Measurements from ENCODE around the gene TM7SF2.

Gene TM7SF2

DNA sequence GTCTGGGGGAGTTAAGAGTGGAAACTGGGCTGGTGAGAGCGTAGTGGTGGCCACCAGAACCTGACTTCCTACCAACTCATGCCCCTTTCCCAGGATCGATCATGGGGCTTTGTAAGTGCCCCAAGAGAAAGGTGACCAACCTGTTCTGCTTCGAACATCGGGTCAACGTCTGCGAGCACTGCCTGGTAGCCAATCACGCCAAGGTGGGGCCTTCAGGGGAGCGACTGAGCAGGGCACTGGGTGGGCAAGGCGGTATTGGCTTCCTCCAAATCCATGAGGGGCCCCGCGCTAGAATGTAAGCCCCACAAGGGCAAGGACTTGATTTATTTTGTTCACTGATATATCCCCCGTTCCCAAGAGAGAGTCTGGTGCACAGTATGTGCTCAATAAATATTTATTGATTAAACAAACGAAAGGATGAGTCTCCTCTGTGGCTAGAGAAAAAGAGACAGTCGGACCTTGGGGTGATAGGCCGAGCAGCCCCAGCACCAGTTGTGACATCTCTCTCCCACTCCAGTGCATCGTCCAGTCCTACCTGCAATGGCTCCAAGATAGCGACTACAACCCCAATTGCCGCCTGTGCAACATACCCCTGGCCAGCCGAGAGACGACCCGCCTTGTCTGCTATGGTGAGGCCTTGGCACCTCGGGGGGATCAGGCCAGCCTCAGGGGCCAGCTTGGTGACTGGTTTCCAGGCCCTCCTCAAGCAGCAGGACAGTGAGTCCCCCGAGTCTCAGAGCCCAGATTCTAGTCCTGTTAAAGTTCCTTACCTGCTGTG, 26.9 kb upstream of the TM7SF2 start:
- TF ChIP-seq, protein P1, sequence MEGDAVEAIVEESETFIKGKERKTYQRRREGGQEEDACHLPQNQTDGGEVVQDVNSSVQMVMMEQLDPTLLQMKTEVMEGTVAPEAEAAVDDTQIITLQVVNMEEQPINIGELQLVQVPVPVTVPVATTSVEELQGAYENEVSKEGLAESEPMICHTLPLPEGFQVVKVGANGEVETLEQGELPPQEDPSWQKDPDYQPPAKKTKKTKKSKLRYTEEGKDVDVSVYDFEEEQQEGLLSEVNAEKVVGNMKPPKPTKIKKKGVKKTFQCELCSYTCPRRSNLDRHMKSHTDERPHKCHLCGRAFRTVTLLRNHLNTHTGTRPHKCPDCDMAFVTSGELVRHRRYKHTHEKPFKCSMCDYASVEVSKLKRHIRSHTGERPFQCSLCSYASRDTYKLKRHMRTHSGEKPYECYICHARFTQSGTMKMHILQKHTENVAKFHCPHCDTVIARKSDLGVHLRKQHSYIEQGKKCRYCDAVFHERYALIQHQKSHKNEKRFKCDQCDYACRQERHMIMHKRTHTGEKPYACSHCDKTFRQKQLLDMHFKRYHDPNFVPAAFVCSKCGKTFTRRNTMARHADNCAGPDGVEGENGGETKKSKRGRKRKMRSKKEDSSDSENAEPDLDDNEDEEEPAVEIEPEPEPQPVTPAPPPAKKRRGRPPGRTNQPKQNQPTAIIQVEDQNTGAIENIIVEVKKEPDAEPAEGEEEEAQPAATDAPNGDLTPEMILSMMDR (IDR thresholded peaks at IDR 0.05; ENCODE audit: low read depth, low read length, poor library complexity, severe bottlenecking) = no peak
- no peak for TF ChIP-seq EZH2phosphoT487 (IDR thresholded peaks at IDR 0.05; ENCODE audit: borderline replicate concordance, low read length)
- Histone ChIP-seq H3K36me3 (ENCODE audit: control insufficient read depth, low read length) (peaks cover 65% of the 10 kb centered on the region), H3K79me2 (ENCODE audit: control insufficient read depth, low read length) (peaks cover 54% of the 10 kb centered on the region), H3K9me3 (ENCODE audit: control insufficient read depth, insufficient read depth, low read length) (no peaks in the 10 kb centered on the region), H3K4me2 (ENCODE audit: low read length) (peak overlapping the region; percentile 85), H3K4me3 (ENCODE audit: low read length) (peak overlapping the region; percentile 90), H3F3A (ENCODE audit: control insufficient read depth, insufficient read depth) (0 out of 2 replicates have a peak, but pooled peaks cover 2% of the 10 kb centered on the region), H4K20me1 (ENCODE audit: control insufficient read depth, insufficient read depth, low read depth, low read length) (no peaks in the 10 kb centered on the region), H3K27ac (ENCODE audit: low read depth, low read length) (peak overlapping the region; percentile 70; the same call in 1 of the 2 replicates), H3K9me2 (replicated peaks; ENCODE audit: control insufficient read depth, low read length) (no peaks in the 10 kb centered on the region), H3K27me3 (ENCODE audit: control insufficient read depth, low read length) (no peaks in the 10 kb centered on the region), H3K4me1 (ENCODE audit: control insufficient read depth, low read length) (peaks cover 37% of the 10 kb centered on the region)

DNA sequence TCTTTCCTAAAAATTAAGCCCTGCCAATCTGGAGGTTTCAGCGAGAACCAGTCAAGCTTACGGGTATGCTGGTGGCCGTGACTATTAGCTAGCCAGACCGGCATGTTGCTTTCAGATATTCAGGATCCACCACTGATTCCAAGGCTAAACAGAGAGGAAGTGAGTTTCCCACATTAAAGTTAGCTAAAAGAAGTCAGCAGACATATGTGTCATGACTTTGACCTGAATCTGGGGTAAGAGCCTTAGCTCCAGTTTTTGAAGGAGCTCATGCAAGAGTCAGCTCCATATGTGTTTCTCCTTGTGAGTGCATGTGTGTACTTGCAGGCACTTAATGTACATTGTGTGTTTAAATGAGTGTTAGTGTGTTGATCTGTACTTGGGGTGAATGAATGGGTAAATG, 26.2 kb upstream of the TM7SF2 start:
- peaks cover 33% of the 10 kb centered on the region for H3K4me1 ChIP-seq (ENCODE audit: control insufficient read depth, low read length)
- peaks cover 49% of the 10 kb centered on the region for H3K79me2 ChIP-seq (ENCODE audit: control insufficient read depth, low read length)
- H4K20me1 ChIP-seq (ENCODE audit: control insufficient read depth, insufficient read depth, low read depth, low read length) = no peaks in the 10 kb centered on the region
- no peak for TF ChIP-seq EZH2phosphoT487 (IDR thresholded peaks at IDR 0.05; ENCODE audit: borderline replicate concordance, low read length)
- TF ChIP-seq, protein P1 (IDR thresholded peaks at IDR 0.05; ENCODE audit: low read depth, low read length, poor library complexity, severe bottlenecking) = no peak
- peaks cover 60% of the 10 kb centered on the region for H3K36me3 ChIP-seq (ENCODE audit: control insufficient read depth, low read length)
- no peaks in the 10 kb centered on the region for H3K9me2 ChIP-seq (replicated peaks; ENCODE audit: control insufficient read depth, low read length)
- 0 out of 2 replicates have a peak, but pooled peaks cover 2% of the 10 kb centered on the region for H3F3A ChIP-seq (ENCODE audit: control insufficient read depth, insufficient read depth)
- no peak overlapping the region for H3K27ac ChIP-seq (ENCODE audit: low read depth, low read length)
- H3K27me3 ChIP-seq (ENCODE audit: control insufficient read depth, low read length) = no peaks in the 10 kb centered on the region
- H3K4me2 ChIP-seq (ENCODE audit: low read length) = 0 out of 2 replicates have a peak overlapping the region, but pooled peaks have one; percentile 85
- no peaks in the 10 kb centered on the region for H3K9me3 ChIP-seq (ENCODE audit: control insufficient read depth, insufficient read depth, low read length)
- peak overlapping the region; percentile 90; the same call in 1 of the 2 replicates for H3K4me3 ChIP-seq (ENCODE audit: low read length)

DNA sequence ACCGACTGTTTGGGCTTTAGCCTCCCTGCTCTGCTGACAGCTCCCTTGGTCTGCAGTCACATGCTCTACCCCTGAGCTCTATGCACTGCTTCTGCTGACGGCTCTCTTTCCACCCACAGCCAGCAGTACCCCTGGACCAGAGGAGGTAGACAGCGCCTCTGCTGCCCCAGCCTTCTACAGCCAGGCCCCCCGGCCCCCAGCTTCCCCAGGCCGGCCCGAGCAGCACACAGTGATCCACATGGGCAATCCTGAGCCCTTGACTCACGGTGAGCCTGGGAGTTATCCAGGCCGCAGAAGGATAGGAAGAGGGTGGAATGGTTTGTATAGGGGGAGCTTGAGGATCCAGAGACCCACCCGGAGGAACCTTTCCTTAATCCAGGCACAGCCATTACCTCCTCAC, 24.9 kb upstream of the TM7SF2 start:
- H3K9me3 ChIP-seq (ENCODE audit: control insufficient read depth, insufficient read depth, low read length) = no peaks in the 10 kb centered on the region
- TF ChIP-seq, protein P1 (IDR thresholded peaks at IDR 0.05; ENCODE audit: low read depth, low read length, poor library complexity, severe bottlenecking) = no peak
- no peak for TF ChIP-seq EZH2phosphoT487 (IDR thresholded peaks at IDR 0.05; ENCODE audit: borderline replicate concordance, low read length)
- peaks cover 35% of the 10 kb centered on the region for H3K79me2 ChIP-seq (ENCODE audit: control insufficient read depth, low read length)
- H3K36me3 ChIP-seq (ENCODE audit: control insufficient read depth, low read length) = peaks cover 46% of the 10 kb centered on the region
- no peak overlapping the region for H3K27ac ChIP-seq (ENCODE audit: low read depth, low read length)
- H3F3A ChIP-seq (ENCODE audit: control insufficient read depth, insufficient read depth) = 0 out of 2 replicates have a peak, but pooled peaks cover 2% of the 10 kb centered on the region
- H3K4me1 ChIP-seq (ENCODE audit: control insufficient read depth, low read length) = peaks cover 22% of the 10 kb centered on the region
- H3K9me2 ChIP-seq (replicated peaks; ENCODE audit: control insufficient read depth, low read length) = no peaks in the 10 kb centered on the region
- H3K27me3 ChIP-seq (ENCODE audit: control insufficient read depth, low read length) = no peaks in the 10 kb centered on the region
- no peaks in the 10 kb centered on the region for H4K20me1 ChIP-seq (ENCODE audit: control insufficient read depth, insufficient read depth, low read depth, low read length)
- no peak overlapping the region for H3K4me2 ChIP-seq (ENCODE audit: low read length)
- no peak overlapping the region for H3K4me3 ChIP-seq (ENCODE audit: low read length)

Data from DOHH2 (cell line).